HepG2 (cell line): ENCODE measurements around the gene TLE7. TPM values are rescaled to one million over a fixed set of nuclear protein-coding genes. Genes with fewer than 3 reads are reported as not detected.
A peak's percentile ranks its signal among the peaks of the same experiment; 100 is the strongest.

Experiments
- CBX1 ChIP-seq: IDR thresholded peaks from one replicate; pipeline ENCODE4 v1.6.1; 2016; ENCODE audit warnings: antibody characterized with exemption, low read depth
- FOSL1 ChIP-seq: sonication (generic); formaldehyde crosslinking; IDR thresholded peaks from 2 replicates; pipeline ENCODE4 v1.9.0; 2021; ENCODE audit warnings: missing genetic modification reagents, borderline replicate concordance
- ZNF354B ChIP-seq: sonication (generic); formaldehyde crosslinking; IDR thresholded peaks from 2 replicates; pipeline ENCODE4 v1.8.0; 2022; ENCODE audit warnings: mild to moderate bottlenecking, missing genetic modification reagents
- polyA plus RNA-seq, 8 experiments: library from polyadenylated mRNA; depleted of rRNA in 3 of 8; stranded (reverse) in 7 of 8; unstranded in 1 of 8; fragments of >200 nt; fragmentation: Illumina TruSeq in 4 of 8; extraction: Trizol in 4 of 8; gene quantifications; 2 replicates each; pipeline versions ENCODE4 v1.2.1 to v1.2.3, GENCODE V29; 2011 to 2016; ENCODE audit warnings: low read depth in 4 of 8, missing spikeins in 1 of 8, mixed read lengths in 1 of 8; ENCODE audit not compliant: insufficient read depth in 1 of 8
- total RNA-seq, 5 experiments: library from RNA; depleted of rRNA; stranded (reverse); fragments of >200 nt; fragmentation: Illumina TruSeq; extraction: Trizol; gene quantifications; 2 replicates each; pipeline ENCODE4 v1.2.3, GENCODE V29; 2016; ENCODE audit warnings: low read depth in 1 of 5
- TF ChIP-seq, protein P1 (sequence below), 2 experiments: fragments of 450-650 bp in 1 of 2; sonication (generic) in 1 of 2; formaldehyde crosslinking in 1 of 2; IDR thresholded peaks; 2 replicates each; pipeline versions ENCODE4 v1.6.1 to v1.8.0; 2016 to 2022; ENCODE audit warnings: antibody characterized with exemption in 1 of 2, mild to moderate bottlenecking in 1 of 2, missing genetic modification reagents in 1 of 2
- TF ChIP-seq, protein P2 (sequence below): sonication (generic); formaldehyde crosslinking; IDR thresholded peaks from 2 replicates; pipeline ENCODE4 v1.4.0; 2020; ENCODE audit warnings: missing genetic modification reagents
- TF ChIP-seq, protein P3 (sequence below): sonication (generic); formaldehyde crosslinking; IDR thresholded peaks from 2 replicates; pipeline ENCODE4 v1.5.0; 2020; ENCODE audit warnings: mild to moderate bottlenecking, missing genetic modification reagents, borderline replicate concordance
- TF ChIP-seq, protein P4 (sequence below): sonication (generic); formaldehyde crosslinking; conservative IDR thresholded peaks from 2 replicates; pipeline ENCODE4 v1.4.0; 2020; ENCODE audit warnings: missing genetic modification reagents

The TLE7 gene
- total and polyA plus RNA-seq, 2 of the 13 experiments (the other 11 are each of a cell fraction or from before 2014, with no cell fraction given): not detected

DNA sequence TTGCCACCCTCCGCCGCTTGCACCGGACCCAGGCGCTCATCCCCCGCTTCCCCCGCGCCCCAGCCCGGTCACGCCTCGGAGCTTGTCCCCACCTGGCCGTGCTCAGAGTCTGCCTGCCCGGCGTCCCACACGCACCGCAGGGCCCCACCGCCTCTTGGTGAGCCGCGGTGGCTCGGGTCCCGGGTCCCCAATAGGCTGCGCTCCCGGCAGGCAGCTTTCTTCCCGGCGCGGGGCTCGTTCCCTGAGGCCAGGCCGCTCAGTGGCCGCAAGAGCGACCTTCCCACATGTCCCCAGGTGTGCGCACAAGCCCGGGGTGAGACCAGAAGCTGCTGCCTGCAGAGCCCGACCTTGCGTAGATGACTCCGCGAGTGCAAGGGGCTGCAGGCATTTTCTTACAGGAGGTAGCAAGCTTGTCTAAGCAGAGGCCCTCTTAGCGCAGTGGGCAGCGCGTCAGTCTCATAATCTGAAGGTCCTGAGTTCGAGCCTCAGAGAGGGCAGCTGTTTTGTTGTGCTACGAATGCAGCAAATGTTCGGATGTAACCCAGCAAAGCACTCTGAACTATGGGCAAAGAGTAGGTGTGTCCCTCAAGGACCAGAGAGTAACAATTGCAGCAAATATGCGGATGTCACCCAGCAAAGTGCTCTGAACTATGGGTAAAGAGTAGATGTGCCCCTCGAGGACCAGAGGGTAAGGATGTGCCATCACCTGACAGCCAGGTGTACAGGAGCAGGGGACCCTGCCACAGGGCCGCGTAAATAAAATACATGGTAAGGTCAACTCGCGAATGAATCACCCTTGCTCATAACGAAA lies 15.6 kb downstream of the TLE7 start (continued):
- TF ChIP-seq, protein P1, sequence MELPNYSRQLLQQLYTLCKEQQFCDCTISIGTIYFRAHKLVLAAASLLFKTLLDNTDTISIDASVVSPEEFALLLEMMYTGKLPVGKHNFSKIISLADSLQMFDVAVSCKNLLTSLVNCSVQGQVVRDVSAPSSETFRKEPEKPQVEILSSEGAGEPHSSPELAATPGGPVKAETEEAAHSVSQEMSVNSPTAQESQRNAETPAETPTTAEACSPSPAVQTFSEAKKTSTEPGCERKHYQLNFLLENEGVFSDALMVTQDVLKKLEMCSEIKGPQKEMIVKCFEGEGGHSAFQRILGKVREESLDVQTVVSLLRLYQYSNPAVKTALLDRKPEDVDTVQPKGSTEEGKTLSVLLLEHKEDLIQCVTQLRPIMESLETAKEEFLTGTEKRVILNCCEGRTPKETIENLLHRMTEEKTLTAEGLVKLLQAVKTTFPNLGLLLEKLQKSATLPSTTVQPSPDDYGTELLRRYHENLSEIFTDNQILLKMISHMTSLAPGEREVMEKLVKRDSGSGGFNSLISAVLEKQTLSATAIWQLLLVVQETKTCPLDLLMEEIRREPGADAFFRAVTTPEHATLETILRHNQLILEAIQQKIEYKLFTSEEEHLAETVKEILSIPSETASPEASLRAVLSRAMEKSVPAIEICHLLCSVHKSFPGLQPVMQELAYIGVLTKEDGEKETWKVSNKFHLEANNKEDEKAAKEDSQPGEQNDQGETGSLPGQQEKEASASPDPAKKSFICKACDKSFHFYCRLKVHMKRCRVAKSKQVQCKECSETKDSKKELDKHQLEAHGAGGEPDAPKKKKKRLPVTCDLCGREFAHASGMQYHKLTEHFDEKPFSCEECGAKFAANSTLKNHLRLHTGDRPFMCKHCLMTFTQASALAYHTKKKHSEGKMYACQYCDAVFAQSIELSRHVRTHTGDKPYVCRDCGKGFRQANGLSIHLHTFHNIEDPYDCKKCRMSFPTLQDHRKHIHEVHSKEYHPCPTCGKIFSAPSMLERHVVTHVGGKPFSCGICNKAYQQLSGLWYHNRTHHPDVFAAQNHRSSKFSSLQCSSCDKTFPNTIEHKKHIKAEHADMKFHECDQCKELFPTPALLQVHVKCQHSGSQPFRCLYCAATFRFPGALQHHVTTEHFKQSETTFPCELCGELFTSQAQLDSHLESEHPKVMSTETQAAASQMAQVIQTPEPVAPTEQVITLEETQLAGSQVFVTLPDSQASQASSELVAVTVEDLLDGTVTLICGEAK (IDR thresholded peaks at IDR 0.05): no peak
- TF ChIP-seq, protein P1 (CRISPR knock-in tag; IDR thresholded peaks at IDR 0.05): peak; percentile 70
- TF ChIP-seq, protein P2, sequence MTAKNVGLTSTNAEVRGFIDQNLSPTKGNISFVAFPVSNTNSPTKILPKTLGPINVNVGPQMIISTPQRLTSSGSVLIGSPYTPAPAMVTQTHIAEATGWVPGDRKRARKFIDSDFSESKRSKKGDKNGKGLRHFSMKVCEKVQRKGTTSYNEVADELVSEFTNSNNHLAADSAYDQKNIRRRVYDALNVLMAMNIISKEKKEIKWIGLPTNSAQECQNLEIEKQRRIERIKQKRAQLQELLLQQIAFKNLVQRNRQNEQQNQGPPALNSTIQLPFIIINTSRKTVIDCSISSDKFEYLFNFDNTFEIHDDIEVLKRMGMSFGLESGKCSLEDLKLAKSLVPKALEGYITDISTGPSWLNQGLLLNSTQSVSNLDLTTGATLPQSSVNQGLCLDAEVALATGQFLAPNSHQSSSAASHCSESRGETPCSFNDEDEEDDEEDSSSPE: peak; percentile 65
- TF ChIP-seq ZNF354B (CRISPR knock-in tag): no peak
- 0 out of 2 replicates have a peak, but pooled peaks have one; percentile 38 for TF ChIP-seq FOSL1 (CRISPR knock-in tag)
- peak; percentile 43 for TF ChIP-seq CBX1
- TF ChIP-seq, protein P3, sequence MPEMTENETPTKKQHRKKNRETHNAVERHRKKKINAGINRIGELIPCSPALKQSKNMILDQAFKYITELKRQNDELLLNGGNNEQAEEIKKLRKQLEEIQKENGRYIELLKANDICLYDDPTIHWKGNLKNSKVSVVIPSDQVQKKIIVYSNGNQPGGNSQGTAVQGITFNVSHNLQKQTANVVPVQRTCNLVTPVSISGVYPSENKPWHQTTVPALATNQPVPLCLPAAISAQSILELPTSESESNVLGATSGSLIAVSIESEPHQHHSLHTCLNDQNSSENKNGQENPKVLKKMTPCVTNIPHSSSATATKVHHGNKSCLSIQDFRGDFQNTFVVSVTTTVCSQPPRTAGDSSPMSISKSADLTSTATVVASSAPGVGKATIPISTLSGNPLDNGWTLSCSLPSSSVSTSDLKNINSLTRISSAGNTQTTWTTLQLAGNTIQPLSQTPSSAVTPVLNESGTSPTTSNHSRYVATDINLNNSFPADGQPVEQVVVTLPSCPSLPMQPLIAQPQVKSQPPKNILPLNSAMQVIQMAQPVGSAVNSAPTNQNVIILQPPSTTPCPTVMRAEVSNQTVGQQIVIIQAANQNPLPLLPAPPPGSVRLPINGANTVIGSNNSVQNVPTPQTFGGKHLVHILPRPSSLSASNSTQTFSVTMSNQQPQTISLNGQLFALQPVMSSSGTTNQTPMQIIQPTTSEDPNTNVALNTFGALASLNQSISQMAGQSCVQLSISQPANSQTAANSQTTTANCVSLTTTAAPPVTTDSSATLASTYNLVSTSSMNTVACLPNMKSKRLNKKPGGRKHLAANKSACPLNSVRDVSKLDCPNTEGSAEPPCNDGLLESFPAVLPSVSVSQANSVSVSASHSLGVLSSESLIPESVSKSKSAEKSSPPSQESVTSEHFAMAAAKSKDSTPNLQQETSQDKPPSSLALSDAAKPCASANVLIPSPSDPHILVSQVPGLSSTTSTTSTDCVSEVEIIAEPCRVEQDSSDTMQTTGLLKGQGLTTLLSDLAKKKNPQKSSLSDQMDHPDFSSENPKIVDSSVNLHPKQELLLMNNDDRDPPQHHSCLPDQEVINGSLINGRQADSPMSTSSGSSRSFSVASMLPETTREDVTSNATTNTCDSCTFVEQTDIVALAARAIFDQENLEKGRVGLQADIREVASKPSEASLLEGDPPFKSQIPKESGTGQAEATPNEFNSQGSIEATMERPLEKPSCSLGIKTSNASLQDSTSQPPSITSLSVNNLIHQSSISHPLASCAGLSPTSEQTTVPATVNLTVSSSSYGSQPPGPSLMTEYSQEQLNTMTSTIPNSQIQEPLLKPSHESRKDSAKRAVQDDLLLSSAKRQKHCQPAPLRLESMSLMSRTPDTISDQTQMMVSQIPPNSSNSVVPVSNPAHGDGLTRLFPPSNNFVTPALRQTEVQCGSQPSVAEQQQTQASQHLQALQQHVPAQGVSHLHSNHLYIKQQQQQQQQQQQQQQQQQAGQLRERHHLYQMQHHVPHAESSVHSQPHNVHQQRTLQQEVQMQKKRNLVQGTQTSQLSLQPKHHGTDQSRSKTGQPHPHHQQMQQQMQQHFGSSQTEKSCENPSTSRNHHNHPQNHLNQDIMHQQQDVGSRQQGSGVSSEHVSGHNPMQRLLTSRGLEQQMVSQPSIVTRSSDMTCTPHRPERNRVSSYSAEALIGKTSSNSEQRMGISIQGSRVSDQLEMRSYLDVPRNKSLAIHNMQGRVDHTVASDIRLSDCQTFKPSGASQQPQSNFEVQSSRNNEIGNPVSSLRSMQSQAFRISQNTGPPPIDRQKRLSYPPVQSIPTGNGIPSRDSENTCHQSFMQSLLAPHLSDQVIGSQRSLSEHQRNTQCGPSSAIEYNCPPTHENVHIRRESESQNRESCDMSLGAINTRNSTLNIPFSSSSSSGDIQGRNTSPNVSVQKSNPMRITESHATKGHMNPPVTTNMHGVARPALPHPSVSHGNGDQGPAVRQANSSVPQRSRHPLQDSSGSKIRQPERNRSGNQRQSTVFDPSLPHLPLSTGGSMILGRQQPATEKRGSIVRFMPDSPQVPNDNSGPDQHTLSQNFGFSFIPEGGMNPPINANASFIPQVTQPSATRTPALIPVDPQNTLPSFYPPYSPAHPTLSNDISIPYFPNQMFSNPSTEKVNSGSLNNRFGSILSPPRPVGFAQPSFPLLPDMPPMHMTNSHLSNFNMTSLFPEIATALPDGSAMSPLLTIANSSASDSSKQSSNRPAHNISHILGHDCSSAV (CRISPR knock-in tag): peak; percentile 25; the same call in 1 of the 2 replicates
- TF ChIP-seq, protein P4, sequence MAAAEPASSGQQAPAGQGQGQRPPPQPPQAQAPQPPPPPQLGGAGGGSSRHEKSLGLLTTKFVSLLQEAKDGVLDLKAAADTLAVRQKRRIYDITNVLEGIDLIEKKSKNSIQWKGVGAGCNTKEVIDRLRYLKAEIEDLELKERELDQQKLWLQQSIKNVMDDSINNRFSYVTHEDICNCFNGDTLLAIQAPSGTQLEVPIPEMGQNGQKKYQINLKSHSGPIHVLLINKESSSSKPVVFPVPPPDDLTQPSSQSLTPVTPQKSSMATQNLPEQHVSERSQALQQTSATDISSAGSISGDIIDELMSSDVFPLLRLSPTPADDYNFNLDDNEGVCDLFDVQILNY (CRISPR knock-in tag): no peak; the same call in 1 of the 2 replicates
